D721Med (cell line): ENCODE results near the gene CCDC69.

Source experiments
- DNase-seq: peaks from one replicate; pipeline ENCODE4 v3.0.0; 2011; ENCODE audit warnings: low spot score; ENCODE audit not compliant: insufficient read length
- FAIRE-seq: peaks from 2 replicates; lab custom pipeline; 2011; peaks lifted over from hg19 to GRCh38; lab: Jason Lieb, UNC
- TF ChIP-seq, protein P1 (sequence below): IDR thresholded peaks from 2 replicates; pipeline ENCODE4 v1.5.1; 2012; ENCODE audit warnings: mild to moderate bottlenecking, control low read depth; ENCODE audit not compliant: insufficient read depth; ENCODE audit errors: missing control alignments

The CCDC69 gene

DNA sequence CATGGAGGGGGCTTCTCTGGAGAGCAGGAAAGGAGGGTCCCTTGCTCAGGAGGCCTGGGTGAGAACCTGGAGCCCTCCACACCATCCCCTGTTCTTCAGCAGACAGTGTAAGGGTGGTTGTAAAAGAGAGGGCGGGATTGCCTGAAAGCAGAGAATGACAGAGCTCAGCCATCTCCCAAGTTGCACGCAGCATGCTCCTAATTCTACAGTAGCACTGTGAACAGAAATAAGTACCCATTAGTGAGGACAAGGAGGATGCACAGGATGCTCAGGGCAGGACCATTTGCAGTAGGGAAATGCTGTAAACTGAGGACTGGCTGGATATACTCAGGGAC is 8.4 kb downstream of the CCDC69 start:
- no peak for DNase-seq
- TF ChIP-seq, protein P1, sequence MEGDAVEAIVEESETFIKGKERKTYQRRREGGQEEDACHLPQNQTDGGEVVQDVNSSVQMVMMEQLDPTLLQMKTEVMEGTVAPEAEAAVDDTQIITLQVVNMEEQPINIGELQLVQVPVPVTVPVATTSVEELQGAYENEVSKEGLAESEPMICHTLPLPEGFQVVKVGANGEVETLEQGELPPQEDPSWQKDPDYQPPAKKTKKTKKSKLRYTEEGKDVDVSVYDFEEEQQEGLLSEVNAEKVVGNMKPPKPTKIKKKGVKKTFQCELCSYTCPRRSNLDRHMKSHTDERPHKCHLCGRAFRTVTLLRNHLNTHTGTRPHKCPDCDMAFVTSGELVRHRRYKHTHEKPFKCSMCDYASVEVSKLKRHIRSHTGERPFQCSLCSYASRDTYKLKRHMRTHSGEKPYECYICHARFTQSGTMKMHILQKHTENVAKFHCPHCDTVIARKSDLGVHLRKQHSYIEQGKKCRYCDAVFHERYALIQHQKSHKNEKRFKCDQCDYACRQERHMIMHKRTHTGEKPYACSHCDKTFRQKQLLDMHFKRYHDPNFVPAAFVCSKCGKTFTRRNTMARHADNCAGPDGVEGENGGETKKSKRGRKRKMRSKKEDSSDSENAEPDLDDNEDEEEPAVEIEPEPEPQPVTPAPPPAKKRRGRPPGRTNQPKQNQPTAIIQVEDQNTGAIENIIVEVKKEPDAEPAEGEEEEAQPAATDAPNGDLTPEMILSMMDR: no peak
- FAIRE-seq: no peak

DNA sequence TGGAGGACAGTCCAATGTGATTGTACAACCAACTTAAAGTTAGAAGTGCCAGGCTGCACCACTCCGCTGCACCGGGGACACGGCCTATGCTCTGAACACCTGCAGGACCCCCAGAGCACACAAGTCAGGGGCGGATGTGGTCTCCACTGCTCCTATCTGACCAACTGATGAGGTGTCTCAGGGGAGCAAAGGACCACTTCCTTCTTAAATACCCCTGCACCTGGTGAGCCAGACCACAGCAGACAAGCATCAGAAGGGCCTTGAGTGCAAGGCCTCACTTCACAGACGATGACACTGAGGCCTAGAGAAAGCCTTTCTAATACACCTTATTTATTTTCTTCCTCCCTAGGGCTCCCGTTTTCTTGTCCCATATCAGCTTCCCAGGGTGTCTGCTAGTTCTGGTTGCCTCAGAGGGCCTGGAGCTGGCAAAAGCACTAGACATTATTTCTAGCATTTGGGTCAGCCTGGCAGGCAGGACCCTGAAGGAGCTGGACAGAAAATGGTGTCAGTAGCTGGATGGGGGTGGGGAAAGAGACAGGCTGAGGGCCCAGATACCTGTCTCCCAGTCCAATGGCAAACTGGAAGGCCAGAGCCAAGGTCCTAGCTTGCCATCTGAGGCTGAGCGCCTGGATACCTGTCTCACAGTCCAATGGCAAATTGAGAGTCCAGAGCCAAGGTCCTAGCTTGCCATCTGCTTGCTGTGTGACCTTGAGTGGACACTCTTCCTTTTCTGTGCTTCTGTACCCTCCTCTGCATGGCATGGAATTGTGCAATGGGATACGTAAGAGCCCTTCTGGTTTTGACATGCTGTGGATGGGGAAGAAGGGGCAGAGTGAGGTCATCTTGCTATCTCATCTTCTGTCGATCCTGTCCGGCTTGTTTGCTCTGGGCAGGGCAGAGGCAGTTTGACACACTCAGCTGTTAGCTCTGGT is 9.0 kb downstream of the CCDC69 start:
- FAIRE-seq (no peak), DNase-seq (no peak)
- TF ChIP-seq, protein P1: no peak

DNA sequence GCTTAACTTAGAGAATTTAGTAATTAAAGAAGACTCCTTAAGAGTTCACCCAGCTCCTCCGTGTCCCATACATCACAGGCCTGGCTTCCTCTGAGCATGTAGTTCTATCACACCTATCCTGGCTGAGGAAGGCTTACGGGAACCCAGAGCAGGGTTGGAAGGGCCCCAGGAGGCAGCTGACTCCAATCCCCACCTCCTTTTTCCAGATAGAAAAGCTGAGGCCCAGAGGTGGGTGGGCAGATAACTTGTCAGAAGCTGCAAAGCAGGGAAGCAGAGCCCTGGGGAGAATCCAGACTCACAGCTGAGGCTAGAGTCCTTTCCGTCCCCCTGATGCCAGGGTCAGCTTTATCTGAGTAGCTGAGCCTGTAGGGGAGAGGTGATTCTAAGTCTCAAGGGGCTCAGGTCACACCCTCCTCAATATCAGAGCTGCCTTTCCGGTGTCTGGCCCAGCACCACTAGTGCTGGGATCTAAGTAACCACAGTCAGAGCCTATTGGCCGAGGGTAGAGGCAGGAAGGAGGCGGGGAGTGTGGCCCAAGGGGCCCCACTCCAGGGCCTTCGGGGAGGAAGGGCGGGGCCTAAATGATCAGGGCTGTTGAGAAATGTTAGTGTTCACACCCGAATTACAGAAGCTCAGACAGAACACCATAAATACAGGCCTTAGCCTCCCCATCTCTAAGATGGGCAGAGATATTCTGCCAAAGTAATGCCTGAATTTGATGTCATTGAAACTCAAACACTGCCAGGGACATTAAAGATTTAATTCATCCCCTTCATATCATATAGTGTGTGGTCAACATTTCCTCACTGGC is 9.9 kb downstream of the CCDC69 start:
- no peak for FAIRE-seq
- no peak for DNase-seq
- TF ChIP-seq, protein P1: no peak

DNA sequence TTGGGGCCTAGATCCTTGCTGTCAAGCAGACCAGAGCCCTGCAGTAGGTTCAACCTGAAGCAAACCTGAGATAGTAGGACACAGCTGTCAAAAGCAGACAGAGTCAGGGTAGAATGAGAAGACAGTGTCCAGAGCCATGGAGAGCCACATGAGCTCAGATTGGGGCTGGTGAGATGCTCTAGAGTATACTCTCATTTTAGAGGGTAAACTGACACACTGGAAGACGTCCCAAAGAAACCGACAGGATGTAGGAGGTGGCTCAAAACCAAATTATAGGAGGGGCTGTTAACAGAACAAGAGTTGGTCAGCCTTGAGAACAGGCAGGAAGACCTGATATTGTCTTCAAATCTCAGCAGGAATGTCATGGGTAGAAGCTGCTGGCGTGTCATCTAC is 11.5 kb downstream of the CCDC69 start:
- TF ChIP-seq, protein P1: no peak
- FAIRE-seq: no peak
- DNase-seq: no peak

DNA sequence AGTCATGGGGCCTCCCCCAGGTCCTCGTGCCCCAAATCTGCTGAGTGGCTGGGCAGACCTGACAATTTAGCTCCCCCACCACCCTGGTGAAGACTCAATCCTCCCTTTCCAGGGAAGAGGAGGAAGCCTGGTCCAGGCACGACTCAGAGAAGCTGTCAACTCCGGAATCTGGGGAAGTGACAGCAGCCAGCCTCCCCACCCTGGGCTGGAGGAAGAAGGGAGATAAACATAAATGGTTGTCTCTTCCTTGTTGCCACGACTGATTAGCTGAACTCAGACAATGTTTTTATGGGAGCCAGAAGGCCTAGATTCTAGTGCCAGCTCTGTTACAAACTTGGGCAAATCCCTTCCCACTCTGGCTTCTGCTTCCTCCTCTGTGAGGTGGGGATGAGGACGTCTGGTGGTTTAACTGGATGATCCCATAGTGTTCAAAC is 15.4 kb downstream of the CCDC69 start:
- FAIRE-seq (no peak), DNase-seq (no peak)
- TF ChIP-seq, protein P1: no peak

DNA sequence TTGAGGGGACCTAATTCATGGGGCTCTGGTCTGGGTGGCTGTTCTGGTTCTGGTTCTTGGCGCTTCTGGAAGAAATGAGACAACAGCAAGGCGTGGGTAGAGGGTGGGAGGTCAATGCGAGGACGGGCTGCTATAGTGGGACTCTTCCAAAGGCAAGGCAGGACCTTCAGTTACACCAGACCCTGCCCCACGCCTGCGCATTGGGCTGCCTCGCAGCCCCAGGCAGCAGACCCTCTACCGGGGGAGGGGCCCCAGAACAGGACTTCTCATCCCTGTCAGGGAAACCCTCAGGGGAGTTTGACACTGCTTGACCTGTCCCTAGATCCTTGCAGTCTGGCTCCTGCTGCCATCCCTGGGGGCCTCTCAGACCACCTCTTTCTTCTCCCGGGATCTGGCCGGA is 18.5 kb downstream of the CCDC69 start:
- TF ChIP-seq, protein P1: no peak
- DNase-seq (no peak), FAIRE-seq (no peak)
